Psoas muscle (tissue), 8 donors: ENCODE measurements around the gene HMG20B. TPM values are rescaled to one million over a fixed set of nuclear protein-coding genes. Genes with fewer than 3 reads are reported as not detected.
"Not testable (repeated sequence)": the region's sequence is repeated elsewhere in the genome, so short reads cannot be mapped to it uniquely, and the experiment has no call there.

ENCODE experiments used
- ATAC-seq, 4 donors: fragments of 200-7000 bp; cut with Tn5 transposase; one replicate each; pipeline ENCODE4 v1.9.1; 2020; ENCODE audit warnings: moderate library complexity in 3 of 4, mild to moderate bottlenecking in 2 of 4
- DNase-seq, 2 donors: peaks; one replicate each; pipeline ENCODE4 v3.0.0-alpha.2; 2020
- H3K27ac ChIP-seq: fragments of 200-600 bp; one replicate; pipeline ENCODE4 v1.8.0; 2022
- H3K27me3 ChIP-seq, 3 donors: fragments of 200-600 bp in 1 of 3; one replicate each; pipeline versions ENCODE4 v1.6.1 to v1.8.0; 2013 to 2022; ENCODE audit warnings: low read length in 2 of 3, mild to moderate bottlenecking in 2 of 3, moderate library complexity in 1 of 3; ENCODE audit not compliant: insufficient read depth in 3 of 3
- H3K36me3 ChIP-seq, 2 donors: fragments of 200-600 bp in 1 of 2; one replicate each; pipeline versions ENCODE4 v1.6.1 to v1.8.0; 2013 to 2022; ENCODE audit warnings: low read depth in 1 of 2, mild to moderate bottlenecking in 1 of 2, moderate library complexity in 1 of 2; ENCODE audit not compliant: insufficient read depth in 1 of 2
- H3K4me1 ChIP-seq: fragments of 200-600 bp; one replicate; pipeline ENCODE4 v1.8.0; 2022
- H3K4me3 ChIP-seq: fragments of 200-600 bp; one replicate; pipeline ENCODE4 v1.8.0; 2022; ENCODE audit warnings: mild to moderate bottlenecking
- H3K9me3 ChIP-seq: fragments of 200-600 bp; one replicate; pipeline ENCODE4 v1.8.0; 2022
- CTCF ChIP-seq: fragments of 200-600 bp; IDR thresholded peaks from one replicate; pipeline ENCODE4 v1.8.0; 2022; ENCODE audit warnings: antibody characterized with exemption
- WGBS, 3 donors: extraction: QIAGEN DNeasy Blood & Tissue Kit; methylation state at CpG; one replicate each; pipeline versions ENCODE4 v1.1.6 to v1.1.7; 2013; 5-methylcytosine and 5-hydroxymethylcytosine counted together
- intact Hi-C, 2 donors: fragments of 100-400 bp; cut with DNase I; formaldehyde crosslinking; loops; one replicate each; pipeline versions ENCODE4 v1.11.0 to v1.14.2; 2022
- polyA plus RNA-seq, 3 donors: library from polyadenylated mRNA; stranded (reverse); fragments of 200-250 nt; gene quantifications; one replicate each; pipeline ENCODE4 v1.2.3, GENCODE V29; 2013
- total RNA-seq, 4 donors: library from RNA; stranded (reverse); fragmentation: NEBNext Ultra II Directional in 2 of 4; extraction: Animal tissue kit (Norgen Biotek cat#: 25700) in 2 of 4; gene quantifications; one replicate each; pipeline versions ENCODE4 v1.2.1 to v1.2.4, GENCODE V29; 2021 to 2023
- donor health status: healthy with polysubstance abuse.
- donor health status: DM: no; HTN: no; CAD: no; lungs with moderate emphysema.
- donor health status: Bipolar disorder and iron deficiency.
- donor health status: healthy.
- donor health status: DM: yes; HTN: yes; CAD: no.
- donor health status: DM: no; HTN: no; CAD: no.
- donor health status: DM: no; HTN: no; CAD: no.
- donor health status: DM: yes; HTN: yes; CAD: no.

Gene HMG20B
- total and polyA plus RNA-seq, 7 donors, result 14.3 to 27.2 (median 24.7) TPM

GRCh38 chr19:3565139-3565538 lies 7.6 kb upstream of the HMG20B start:
- 61 to 68% (median 62%) methylated on average over 19 of the region's 19 CpGs for WGBS, 3 donors
- TF ChIP-seq CTCF, result no peak
- no peak for ATAC-seq

GRCh38 chr19:3570042-3570441 lies 2.7 kb upstream of the HMG20B start:
- H3K36me3 ChIP-seq, H3K9me3 ChIP-seq, intact Hi-C loops, DNase-seq, H3K4me1 ChIP-seq, H3K27ac ChIP-seq, ATAC-seq, H3K4me3 ChIP-seq, H3K27me3 ChIP-seq: not testable (repeated sequence)
- WGBS, 3 donors, result 75 to 82% (median 77%) methylated on average over 11 of the region's 11 CpGs

More at GRCh38 chr19:3565139-3565538, 7.6 kb upstream of the HMG20B start:
- intact Hi-C loops, result no loop called here
- H3K4me3 ChIP-seq, result no peak overlapping the region
- no peak overlapping the region for H3K27ac ChIP-seq
- H3K36me3 ChIP-seq, result no peaks in the 10 kb centered on the region
- peaks cover 0 to 2% (median 0%) of the 10 kb centered on the region in 3 donors for H3K27me3 ChIP-seq
- H3K9me3 ChIP-seq, result no peaks in the 10 kb centered on the region
- no peaks in the 10 kb centered on the region for H3K4me1 ChIP-seq
- no peak for DNase-seq

- ATAC-seq, result no peak
- no peak for DNase-seq
- Histone ChIP-seq H3K36me3 (peaks cover 0 to 6% of the 10 kb centered on the region in 2 donors), H3K9me3 (no peaks in the 10 kb centered on the region), H3K27me3 (peaks cover 0 to 2% (median 0%) of the 10 kb centered on the region in 3 donors), H3K4me3 (no peak overlapping the region), H3K4me1 (no peaks in the 10 kb centered on the region), H3K27ac (no peak overlapping the region)
- WGBS, 3 donors, result 58 to 81% (median 66%) methylated on average over 7 of the region's 7 CpGs
- intact Hi-C loops, result no loop called here
- no peak for TF ChIP-seq CTCF
Measured at GRCh38 chr19:3570606-3571011, 2.1 kb upstream of the HMG20B start.

- ATAC-seq (peak; percentile 96 to 98 (median 96)), DNase-seq (peak; percentile 100)
- no peak overlapping the region for H3K27ac ChIP-seq
- peaks cover 10% of the 10 kb centered on the region for H3K4me1 ChIP-seq
- H3K36me3 ChIP-seq, result peaks cover 0 to 6% of the 10 kb centered on the region in 2 donors
- H3K27me3 ChIP-seq, result no peaks in the 10 kb centered on the region
- TF ChIP-seq CTCF, result no peak
- no peaks in the 10 kb centered on the region for H3K9me3 ChIP-seq
- intact Hi-C loops, result no loop called here
- H3K4me3 ChIP-seq, result peak overlapping the region; percentile 81
- 1% methylated on average over 45 to 48 of the region's 48 CpGs for WGBS, 3 donors
Measured at GRCh38 chr19:3572132-3572854, 451 bp upstream of the HMG20B start.

- peak overlapping the region; percentile 81 for H3K4me3 ChIP-seq
- peak in 1 of 2 donors; percentile 28 for DNase-seq
- H3K36me3 ChIP-seq, result peaks cover 0 to 6% of the 10 kb centered on the region in 2 donors
- H3K27me3 ChIP-seq, result no peaks in the 10 kb centered on the region
- peaks cover 10% of the 10 kb centered on the region for H3K4me1 ChIP-seq
- peak in 3 of 4 donors; percentile 2 to 32 (median 28) for ATAC-seq
- WGBS, 3 donors, result 1 to 2% (median 1%) methylated on average over 23 to 60 of the region's 60 CpGs
- H3K27ac ChIP-seq, result peak overlapping the region; percentile 68
- TF ChIP-seq CTCF, result no peak
- no peaks in the 10 kb centered on the region for H3K9me3 ChIP-seq
- intact Hi-C loops, result no loop called here
Measured at GRCh38 chr19:3573162-3573857, 566 bp downstream of the HMG20B start.
